ENCODE results near the gene SCP2.
A peak's percentile ranks its signal among the peaks of the same experiment; 100 is the strongest.

SCP2 gene

GRCh38 chr1:53080769-53081168, 153.7 kb downstream of the SCP2 start:
- no peak overlapping the region for H3K4me3 Mint-ChIP-seq
- no peak overlapping the region for H3K27ac Mint-ChIP-seq
- no peak for TF ChIP-seq CTCF (IDR thresholded peaks at IDR 0.05)
- peaks cover 17% of the 10 kb centered on the region for H3K27me3 Mint-ChIP-seq (ENCODE audit: low read depth, poor library complexity)
- DNase-seq = no peak
- H3K36me3 Mint-ChIP-seq (ENCODE audit: low read depth) = no peaks in the 10 kb centered on the region
- peaks cover 39% of the 10 kb centered on the region for H3K4me1 Mint-ChIP-seq
- no peaks in the 10 kb centered on the region for H3K9me3 Mint-ChIP-seq

- TF ChIP-seq CTCF (IDR thresholded peaks at IDR 0.05) = no peak
- Mint-ChIP-seq H3K27ac (no peak overlapping the region), H3K9me3 (no peaks in the 10 kb centered on the region), H3K4me1 (peaks cover 36% of the 10 kb centered on the region), H3K27me3 (ENCODE audit: low read depth, poor library complexity) (peaks cover 17% of the 10 kb centered on the region), H3K36me3 (ENCODE audit: low read depth) (no peaks in the 10 kb centered on the region), H3K4me3 (no peak overlapping the region)
- DNase-seq = no peak
Measured at GRCh38 chr1:53081384-53082066, 154.4 kb downstream of the SCP2 start.

- Mint-ChIP-seq H3K27me3 (ENCODE audit: low read depth, poor library complexity) (peaks cover 17% of the 10 kb centered on the region), H3K9me3 (no peaks in the 10 kb centered on the region), H3K27ac (no peak overlapping the region), H3K36me3 (ENCODE audit: low read depth) (no peaks in the 10 kb centered on the region), H3K4me1 (peaks cover 34% of the 10 kb centered on the region), H3K4me3 (no peak overlapping the region)
- no peak for DNase-seq
- TF ChIP-seq CTCF (IDR thresholded peaks at IDR 0.05) = no peak
Measured at GRCh38 chr1:53082826-53083455, 155.9 kb downstream of the SCP2 start.

GRCh38 chr1:53083636-53084588, 156.8 kb downstream of the SCP2 start:
- DNase-seq = no peak
- Mint-ChIP-seq H3K36me3 (ENCODE audit: low read depth) (no peaks in the 10 kb centered on the region), H3K27ac (peak overlapping the region; percentile 81), H3K9me3 (no peaks in the 10 kb centered on the region), H3K4me1 (peaks cover 44% of the 10 kb centered on the region), H3K4me3 (no peak overlapping the region), H3K27me3 (ENCODE audit: low read depth, poor library complexity) (peaks cover 12% of the 10 kb centered on the region)
- no peak for TF ChIP-seq CTCF (IDR thresholded peaks at IDR 0.05)

- H3K27me3 Mint-ChIP-seq (ENCODE audit: low read depth, poor library complexity) = peaks cover 7% of the 10 kb centered on the region
- no peak for TF ChIP-seq CTCF (IDR thresholded peaks at IDR 0.05)
- no peak overlapping the region for H3K4me3 Mint-ChIP-seq
- DNase-seq = no peak
- H3K9me3 Mint-ChIP-seq = no peaks in the 10 kb centered on the region
- peak overlapping the region; percentile 81 for H3K27ac Mint-ChIP-seq
- peaks cover 48% of the 10 kb centered on the region for H3K4me1 Mint-ChIP-seq
- no peaks in the 10 kb centered on the region for H3K36me3 Mint-ChIP-seq (ENCODE audit: low read depth)
Measured at GRCh38 chr1:53084589-53084971, 157.5 kb downstream of the SCP2 start.

All from nephron progenitor cell (in vitro differentiated cells).